Activated naive CD4-positive, alpha-beta T cell treated with anti-CD3 and anti-CD28 coated beads, Interleukin-2, amount 50 U/mL, for 72 hours (primary cell): ENCODE results near the gene IL10RA. TPM values are rescaled to one million over a fixed set of nuclear protein-coding genes. Genes with fewer than 3 reads are reported as not detected.
"Not testable (repeated sequence)": the region's sequence is repeated elsewhere in the genome, so short reads cannot be mapped to it uniquely, and the experiment has no call there.

Experiments used
- ATAC-seq, 2 donors: fragments of 150-1000 bp; cut with Tn5 transposase; 2 replicates each; pipeline ENCODE4 v1.10.0; 2021; ENCODE audit warnings: mild to moderate bottlenecking in 2 of 2, moderate library complexity in 2 of 2
- DNase-seq, 2 donors: peaks; one replicate each; pipeline ENCODE4 v3.0.0; 2021 to 2022; ENCODE audit warnings: low spot score in 2 of 2
- H3K27ac Mint-ChIP-seq, 2 donors: one replicate each; pipeline ENCODE4 v1.8.0; 2022; ENCODE audit warnings: mild to moderate bottlenecking in 2 of 2, mixed read lengths in 2 of 2
- H3K36me3 Mint-ChIP-seq, 2 donors: one replicate each; pipeline ENCODE4 v1.8.0; 2022; ENCODE audit warnings: mixed read lengths in 2 of 2
- H3K9me3 Mint-ChIP-seq, 2 donors: one replicate each; pipeline ENCODE4 v1.8.0; 2022; ENCODE audit warnings: mixed read lengths in 2 of 2
- total RNA-seq, 2 donors: library from RNA; stranded (reverse); gene quantifications; one replicate each; pipeline ENCODE4 v1.2.3, GENCODE V29; 2022

The IL10RA gene
- total RNA-seq, 2 donors from 2014 or later, result 31.6 to 32.2 TPM

DNA sequence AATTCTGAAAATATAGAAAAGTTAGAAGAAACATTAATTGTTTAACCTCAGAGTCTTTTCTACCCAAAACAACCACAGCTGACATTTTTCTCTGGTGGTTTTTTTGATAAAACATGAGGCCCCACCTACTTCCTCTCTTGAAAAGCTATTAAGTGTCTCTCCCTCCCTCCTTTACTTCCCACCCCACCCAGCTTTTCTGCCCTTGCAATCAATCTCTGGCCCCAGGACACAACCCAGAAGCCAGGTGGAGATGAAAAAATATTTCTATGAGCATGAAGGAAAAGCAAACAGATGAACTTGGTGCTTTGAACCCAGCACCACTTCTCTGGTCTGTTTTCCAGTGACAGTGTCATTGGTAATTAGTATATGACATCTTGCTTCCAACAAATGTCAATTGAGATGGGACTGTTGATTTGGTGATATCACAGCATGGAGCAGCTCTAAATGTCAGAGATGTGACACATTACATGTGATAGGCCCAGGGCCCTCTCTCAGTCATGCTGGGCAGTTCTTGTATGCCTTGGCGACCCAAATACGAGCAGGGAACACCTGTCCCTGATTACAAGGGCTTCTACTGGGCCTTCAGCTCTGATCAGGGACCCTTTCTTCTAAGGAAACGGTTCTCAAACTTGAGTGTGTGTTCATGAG, 33.0 kb upstream of the IL10RA start:
- Mint-ChIP-seq H3K36me3 (peaks cover 9 to 16% of the 10 kb centered on the region in 2 donors), H3K27ac (peak overlapping the region in 1 of 2 donors; percentile 51), H3K9me3 (peaks cover 2 to 7% of the 10 kb centered on the region in 2 donors)
- no peak for DNase-seq
- ATAC-seq, result peak in 1 of 2 donors; percentile 56

DNA sequence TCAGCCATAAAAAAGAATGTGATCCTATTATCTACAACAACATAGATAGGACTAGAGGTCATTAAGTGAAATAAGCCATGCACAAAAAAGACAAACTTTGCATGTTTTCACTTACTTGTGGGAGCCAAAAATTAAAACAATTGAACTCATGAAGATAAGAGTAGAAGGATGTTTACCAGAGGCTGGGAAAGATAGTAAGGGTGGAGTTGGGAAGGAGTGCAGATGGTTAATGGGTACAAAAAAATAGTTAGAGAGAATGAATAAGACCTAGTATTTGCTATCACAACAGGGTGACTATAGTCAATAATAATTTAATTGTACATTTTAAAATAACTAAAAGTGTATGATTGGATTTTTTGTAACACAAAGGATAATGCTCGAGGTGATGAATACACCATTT, 27.2 kb upstream of the IL10RA start:
- ATAC-seq (no peak), DNase-seq (no peak)
- peaks cover 14 to 21% of the 10 kb centered on the region in 2 donors for H3K9me3 Mint-ChIP-seq
- H3K36me3 Mint-ChIP-seq, result peaks cover 17 to 24% of the 10 kb centered on the region in 2 donors
- H3K27ac Mint-ChIP-seq, result no peak overlapping the region

- Mint-ChIP-seq H3K9me3 (peaks cover 14 to 21% of the 10 kb centered on the region in 2 donors), H3K27ac (peak overlapping the region; percentile 43 to 85), H3K36me3 (peaks cover 17 to 24% of the 10 kb centered on the region in 2 donors)
- DNase-seq (no peak), ATAC-seq (peak; percentile 31 to 64)
These were observed 26.6 kb upstream of the IL10RA start for GRCh38 chr11:117959438-117960149.

DNA sequence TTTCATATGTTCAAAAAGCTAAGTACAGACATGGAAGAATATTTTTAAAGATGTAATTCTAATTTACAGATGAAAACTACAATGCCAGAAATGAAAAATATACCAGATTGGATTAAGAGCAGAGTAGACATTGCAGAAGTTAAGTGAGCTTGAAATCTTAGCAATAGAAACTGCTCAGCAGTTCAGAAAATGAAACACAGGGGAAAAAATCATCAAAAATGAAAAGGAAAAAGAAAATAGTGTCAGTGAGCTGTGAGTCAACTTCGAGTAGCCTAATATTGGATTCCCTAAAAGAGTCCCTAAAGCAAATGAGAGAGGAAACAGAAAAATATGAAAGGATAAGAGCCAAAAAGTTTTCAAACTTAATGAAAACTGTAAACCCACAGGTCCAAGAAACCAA, 25.8 kb upstream of the IL10RA start:
- peaks cover 17 to 24% of the 10 kb centered on the region in 2 donors for H3K36me3 Mint-ChIP-seq
- peaks cover 14 to 21% of the 10 kb centered on the region in 2 donors for H3K9me3 Mint-ChIP-seq
- ATAC-seq (peak; percentile 22 to 44), DNase-seq (no peak)
- H3K27ac Mint-ChIP-seq, result peak overlapping the region in 1 of 2 donors; percentile 43

- H3K9me3 Mint-ChIP-seq, result peaks cover 14 to 21% of the 10 kb centered on the region in 2 donors
- no peak overlapping the region for H3K27ac Mint-ChIP-seq
- DNase-seq, result peak in 1 of 2 donors; percentile 21
- ATAC-seq, result no peak
- H3K36me3 Mint-ChIP-seq, result peaks cover 17 to 21% of the 10 kb centered on the region in 2 donors
These were observed 24.3 kb upstream of the IL10RA start for GRCh38 chr11:117961896-117962295.

GRCh38 chr11:117962826-117963225, 23.4 kb upstream of the IL10RA start:
- Mint-ChIP-seq H3K27ac (no peak overlapping the region), H3K36me3 (peaks cover 11 to 12% of the 10 kb centered on the region in 2 donors), H3K9me3 (peaks cover 14% of the 10 kb centered on the region in 2 donors)
- ATAC-seq (no peak), DNase-seq (no peak)

- peak in 1 of 2 donors; percentile 44 for DNase-seq
- peak overlapping the region in 1 of 2 donors; percentile 76 for H3K27ac Mint-ChIP-seq
- H3K9me3 Mint-ChIP-seq, result peaks cover 0 to 4% of the 10 kb centered on the region in 2 donors
- no peak for ATAC-seq
- no peaks in the 10 kb centered on the region for H3K36me3 Mint-ChIP-seq
These were observed 19.3 kb upstream of the IL10RA start for GRCh38 chr11:117966908-117967307.

- DNase-seq (peak in 1 of 2 donors; percentile 33), ATAC-seq (no peak)
- Mint-ChIP-seq H3K27ac (no peak overlapping the region), H3K9me3 (no peaks in the 10 kb centered on the region), H3K36me3 (no peaks in the 10 kb centered on the region)
These were observed 16.8 kb upstream of the IL10RA start for GRCh38 chr11:117969160-117969991.

DNA sequence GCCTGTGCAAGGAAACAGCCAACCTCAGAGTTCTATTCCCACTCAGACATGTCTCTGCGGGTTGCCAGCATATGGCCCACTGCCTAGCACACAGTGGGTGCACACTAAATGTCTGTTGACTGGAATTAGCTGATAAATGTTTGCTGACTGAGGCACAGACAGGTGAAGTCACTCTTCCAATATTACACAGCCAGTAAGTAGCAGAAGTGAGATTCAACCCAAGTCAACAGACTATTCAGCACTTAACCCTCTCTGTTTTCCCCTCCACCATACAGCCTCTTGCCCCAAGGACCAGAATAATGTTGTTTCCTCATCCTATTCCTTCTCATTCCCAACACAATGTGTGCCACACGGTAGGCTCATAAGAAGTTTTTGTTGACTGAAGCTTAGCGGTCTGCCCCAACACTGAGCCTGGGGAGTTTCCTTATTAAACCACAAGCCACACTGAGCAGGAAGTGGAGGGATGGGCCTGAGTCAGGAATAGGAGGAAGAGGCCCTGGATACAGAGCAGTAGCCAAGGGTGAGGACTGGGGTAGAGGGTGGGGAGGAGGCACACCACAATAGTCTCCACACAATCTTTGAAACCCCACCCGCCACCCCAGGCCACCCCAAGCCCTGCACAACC, 15.7 kb upstream of the IL10RA start:
- no peaks in the 10 kb centered on the region for H3K36me3 Mint-ChIP-seq
- H3K9me3 Mint-ChIP-seq, result no peaks in the 10 kb centered on the region
- H3K27ac Mint-ChIP-seq, result peak overlapping the region; percentile 2 to 59
- DNase-seq, result peak in 1 of 2 donors; percentile 57
- peak; percentile 69 to 71 for ATAC-seq

DNA sequence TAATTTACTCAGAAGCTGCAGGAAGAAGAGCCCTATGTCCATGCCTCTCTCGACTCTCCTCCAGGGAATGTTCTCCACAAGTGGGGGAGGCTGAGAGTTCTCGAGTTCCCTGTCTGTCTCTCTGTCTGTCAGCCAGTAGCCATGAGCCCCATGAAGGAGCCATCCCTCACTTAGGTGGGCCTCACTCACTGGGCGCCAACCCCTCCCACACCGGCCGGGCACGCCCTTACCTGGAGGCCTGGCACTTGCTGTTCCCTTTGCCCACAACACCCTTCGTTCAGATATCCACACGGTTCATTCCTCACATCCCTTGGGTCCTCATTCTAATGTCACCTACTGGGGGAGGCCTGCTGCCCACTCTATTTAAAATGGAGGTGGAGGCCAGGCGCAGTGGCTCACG, 14.2 kb upstream of the IL10RA start:
- H3K9me3 Mint-ChIP-seq, result no peaks in the 10 kb centered on the region
- peaks cover 0 to 2% of the 10 kb centered on the region in 2 donors for H3K36me3 Mint-ChIP-seq
- no peak overlapping the region for H3K27ac Mint-ChIP-seq
- DNase-seq (peak in 1 of 2 donors; percentile 45), ATAC-seq (no peak)

DNA sequence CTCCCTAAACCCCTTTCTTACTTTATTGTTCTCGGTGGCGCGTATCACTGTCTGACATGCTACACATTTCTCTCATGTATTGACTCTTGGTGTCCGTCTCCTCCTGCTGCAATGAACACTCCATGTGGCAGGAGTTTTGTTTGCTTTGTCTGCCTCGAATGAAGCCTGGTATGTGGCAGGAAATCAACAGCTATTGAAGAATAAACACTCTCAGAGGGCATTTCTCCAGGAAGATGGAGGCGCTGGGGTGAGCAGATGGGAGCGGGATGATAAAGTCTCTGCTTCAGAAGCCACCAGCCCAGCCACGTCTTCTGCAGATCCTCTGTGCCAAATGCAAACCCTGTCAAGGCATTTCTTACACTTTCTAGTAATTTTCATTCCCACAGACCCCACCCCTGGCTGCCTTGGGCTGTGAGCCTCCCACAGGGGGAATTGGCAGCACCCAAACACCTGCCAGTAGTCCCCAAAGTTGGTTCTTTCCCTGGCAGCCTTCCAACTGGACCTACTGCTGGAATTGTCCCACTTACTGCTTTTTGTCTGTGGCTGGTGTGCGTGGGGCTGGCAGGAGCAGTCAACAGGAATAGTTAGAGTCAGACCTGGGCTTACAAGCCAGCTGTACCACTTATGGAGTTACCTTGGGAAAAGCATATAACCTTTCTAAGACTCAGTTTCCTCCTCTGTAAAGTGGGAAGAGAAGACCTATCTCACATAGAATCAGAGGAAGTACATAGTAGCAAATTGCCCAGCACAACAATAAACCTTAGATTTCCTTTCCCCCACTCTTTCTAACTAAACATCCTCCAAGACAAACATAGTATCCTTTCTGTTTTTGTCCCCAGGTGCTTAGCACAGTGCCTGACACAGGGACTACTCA, 13.3 kb upstream of the IL10RA start:
- DNase-seq (peak in 1 of 2 donors; percentile 25), ATAC-seq (no peak)
- Mint-ChIP-seq H3K36me3 (peaks cover 3 to 9% of the 10 kb centered on the region in 2 donors), H3K9me3 (no peaks in the 10 kb centered on the region), H3K27ac (peak overlapping the region in 1 of 2 donors; percentile 55)

GRCh38 chr11:117973503-117973860, 12.7 kb upstream of the IL10RA start:
- ATAC-seq, result no peak

DNA sequence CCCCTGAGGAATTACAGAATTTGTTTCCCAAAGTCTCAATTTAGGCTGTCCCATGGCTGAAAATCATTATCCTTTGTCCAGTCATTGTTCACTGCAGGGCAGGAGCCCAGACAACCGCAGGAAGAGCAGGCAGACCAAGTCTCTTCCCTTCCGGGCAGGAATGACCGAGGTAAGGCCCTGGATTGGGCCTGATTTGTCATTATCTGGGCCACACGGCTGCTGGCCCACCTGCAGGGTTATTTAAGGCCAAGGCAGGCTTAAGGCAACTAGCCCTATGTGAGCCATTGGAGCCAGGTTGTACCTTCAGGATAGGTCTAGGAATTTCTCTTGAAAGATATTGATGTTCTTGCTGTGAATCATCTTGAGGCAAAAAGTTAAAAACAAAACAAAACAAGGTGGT, 9.7 kb upstream of the IL10RA start:
- H3K9me3 Mint-ChIP-seq, result no peaks in the 10 kb centered on the region

More at GRCh38 chr11:117973503-117973860, 12.7 kb upstream of the IL10RA start:
- Mint-ChIP-seq H3K9me3 (no peaks in the 10 kb centered on the region), H3K36me3 (peaks cover 6 to 11% of the 10 kb centered on the region in 2 donors), H3K27ac (peak overlapping the region in 1 of 2 donors; percentile 55)
- peak in 1 of 2 donors; percentile 30 for DNase-seq

GRCh38 chr11:117977029-117977428, 9.2 kb upstream of the IL10RA start:
- Mint-ChIP-seq H3K9me3 (no peaks in the 10 kb centered on the region), H3K27ac (no peak overlapping the region)

More for the DNA sequence above, 9.7 kb upstream of the IL10RA start:
- H3K27ac Mint-ChIP-seq, result no peak overlapping the region
- peaks cover 6 to 11% of the 10 kb centered on the region in 2 donors for H3K36me3 Mint-ChIP-seq
- peak in 1 of 2 donors; percentile 6 for DNase-seq
- no peak for ATAC-seq

DNA sequence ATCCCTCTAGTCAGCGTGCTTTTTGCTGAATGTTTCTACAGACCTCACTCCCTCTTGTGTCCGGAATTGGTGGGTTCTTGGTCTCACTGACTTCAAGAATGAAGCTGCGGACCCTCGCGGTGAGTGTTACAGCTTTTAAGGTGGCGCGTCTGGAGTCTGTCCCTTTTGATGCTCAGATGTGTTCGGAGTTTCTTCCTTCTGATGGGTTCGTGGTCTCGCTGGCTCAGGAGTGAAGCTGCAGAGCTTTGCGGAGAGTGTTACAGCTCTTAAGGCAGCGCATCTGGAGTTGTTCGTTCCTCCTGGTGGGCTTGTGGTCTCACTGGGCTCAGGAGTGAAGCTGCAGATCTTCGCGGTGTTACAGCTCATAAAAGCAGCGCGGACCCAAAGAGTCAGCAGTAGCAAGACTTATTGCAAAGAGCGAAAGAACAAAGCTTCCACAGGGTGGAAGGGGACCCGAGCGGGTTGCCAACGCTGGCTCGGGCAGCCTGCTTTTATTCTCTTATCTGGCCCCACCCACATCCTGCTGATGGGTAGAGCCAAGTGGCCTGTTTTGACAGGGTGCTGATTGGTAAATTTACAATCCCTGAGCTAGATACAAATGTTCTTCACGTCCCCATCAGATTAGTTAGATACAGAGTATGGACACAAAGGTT, 8.5 kb upstream of the IL10RA start:
- H3K9me3 Mint-ChIP-seq, ATAC-seq, H3K27ac Mint-ChIP-seq: not testable (repeated sequence)
- peak in 1 of 2 donors; percentile 47 for DNase-seq
- H3K36me3 Mint-ChIP-seq, result peaks cover 6 to 11% of the 10 kb centered on the region in 2 donors

More at GRCh38 chr11:117977029-117977428, 9.2 kb upstream of the IL10RA start:
- peaks cover 6 to 11% of the 10 kb centered on the region in 2 donors for H3K36me3 Mint-ChIP-seq
- peak in 1 of 2 donors; percentile 6 for DNase-seq
- ATAC-seq, result no peak
